Esophagus squamous epithelium (tissue), 4 donors: Measurements from ENCODE around the gene ESYT1.

Experiments
- CTCF ChIP-seq, 6 experiments: fragments of 450-650 bp in 4 of 6; fragments of 200-600 bp in 2 of 6; sonication (generic) in 2 of 6; IDR thresholded peaks; one replicate each; pipeline ENCODE4 v1.5.1; 2016 to 2019; ENCODE audit warnings: antibody characterized with exemption in 6 of 6, mild to moderate bottlenecking in 4 of 6, moderate library complexity in 4 of 6
- POLR2A ChIP-seq, 4 donors: fragments of 450-650 bp; IDR thresholded peaks; one replicate each; pipeline ENCODE4 v1.6.1; 2017; ENCODE audit warnings: antibody characterized with exemption in 4 of 4, mild to moderate bottlenecking in 4 of 4, moderate library complexity in 3 of 4

GRCh38 chr12:56120158-56120846 lies 7.8 kb upstream of the ESYT1 start:
- TF ChIP-seq POLR2A (IDR thresholded peaks at IDR 0.05) (no peak), CTCF (IDR thresholded peaks at IDR 0.05) (no peak)
